ENCODE results near the gene NPAS1.

GRCh38 chr19:47093841-47094240, 74.2 kb downstream of the NPAS1 start:
- TF ChIP-seq MXI1 (conservative IDR thresholded peaks at IDR 0.05; ENCODE audit: poor library complexity, severe bottlenecking) (no peak), CTCF (IDR thresholded peaks at IDR 0.05; ENCODE audit: poor library complexity, severe bottlenecking) (no peak), SMC3 (conservative IDR thresholded peaks at IDR 0.05; ENCODE audit: poor library complexity) (no peak), EZH2 (IDR thresholded peaks at IDR 0.05; ENCODE audit: borderline replicate concordance, insufficient read depth, low read length, poor library complexity, severe bottlenecking) (no peak), POLR2AphosphoS5 (IDR thresholded peaks at IDR 0.05) (no peak), EP300 (conservative IDR thresholded peaks at IDR 0.05; ENCODE audit: poor library complexity, severe bottlenecking) (no peak), REST (IDR thresholded peaks at IDR 0.05; ENCODE audit: borderline replicate concordance) (no peak)

Measured in neural cell (in vitro differentiated cells).